ENCODE measurements around the gene UGT3A2.

- TF ChIP-seq EZH2phosphoT487 (IDR thresholded peaks at IDR 0.05; ENCODE audit: borderline replicate concordance) = no peak
- TF ChIP-seq CTCF (conservative IDR thresholded peaks at IDR 0.05; ENCODE audit: low read length) = no peak
Measured at GRCh38 chr5:36031223-36031622, 35.5 kb downstream of the UGT3A2 start.

Measured in Loucy (cell line).